HG03159 (cell line): ENCODE data around the gene CDH4.

Experiments used
- ATAC-seq: cut with Tn5 transposase; IDR thresholded peaks from one replicate; pipeline ENCODE4 v1.9.1; 2021; ENCODE audit warnings: mild to moderate bottlenecking, moderate library complexity; ENCODE audit not compliant: unreplicated experiment

CDH4 gene

DNA sequence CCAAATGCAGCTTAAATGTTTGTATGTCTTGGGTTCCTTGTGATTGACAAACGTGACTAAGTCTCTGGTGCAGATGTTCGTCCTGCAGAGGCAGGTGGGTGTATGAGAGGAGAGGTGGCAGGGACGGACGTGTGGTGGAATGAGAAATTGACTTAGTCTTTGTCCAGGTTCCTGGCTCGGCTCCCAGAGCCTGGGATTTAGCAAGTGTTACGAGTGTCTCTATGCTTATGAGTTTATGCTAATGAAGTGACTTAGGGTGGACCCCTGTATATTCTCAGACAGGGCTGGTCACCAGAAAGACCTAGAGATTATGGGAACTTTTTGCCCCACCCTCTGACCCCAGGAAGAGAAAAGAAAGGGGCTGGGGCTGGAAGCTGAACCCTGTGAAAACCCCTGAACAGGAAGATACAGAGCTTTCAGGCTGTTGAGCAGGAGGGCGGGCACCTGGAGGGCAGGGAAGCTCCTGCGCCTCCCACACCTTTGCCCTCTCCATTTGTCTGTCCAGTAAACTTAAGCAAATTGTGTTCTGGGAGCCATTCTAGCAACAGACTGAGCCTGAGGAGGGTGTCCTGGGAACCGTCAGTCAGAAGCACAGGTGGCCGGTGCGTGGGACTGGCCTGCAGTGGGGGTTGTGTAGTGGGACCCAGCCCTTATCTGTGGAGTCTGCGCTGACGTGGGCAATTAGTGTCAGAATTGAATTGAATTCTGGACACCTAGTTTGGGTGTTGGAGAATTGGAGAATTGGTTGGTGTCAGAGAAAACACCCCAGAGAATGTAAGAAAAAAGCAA lies 362.1 kb downstream of the CDH4 start:
- ATAC-seq: no peak

DNA sequence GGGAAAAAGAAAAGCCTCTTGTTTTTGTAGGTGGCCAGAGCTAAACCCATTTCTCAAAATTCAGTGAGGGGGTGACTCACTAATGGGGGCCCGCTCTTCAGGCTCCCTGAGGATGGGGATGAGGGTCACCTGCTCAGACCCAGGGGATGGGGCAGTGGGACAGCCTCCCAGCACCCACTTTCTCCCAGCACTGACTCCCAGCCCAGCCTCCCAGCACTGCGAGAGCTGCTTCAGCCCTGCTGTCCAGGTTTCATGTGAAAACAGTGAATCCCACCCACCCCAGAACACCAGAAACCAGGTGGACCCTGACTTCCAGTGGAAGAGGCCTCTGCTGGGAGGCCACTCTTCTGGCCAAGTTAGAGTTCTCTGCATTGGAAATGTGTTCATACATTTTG lies 362.6 kb downstream of the CDH4 start:
- no peak for ATAC-seq

DNA sequence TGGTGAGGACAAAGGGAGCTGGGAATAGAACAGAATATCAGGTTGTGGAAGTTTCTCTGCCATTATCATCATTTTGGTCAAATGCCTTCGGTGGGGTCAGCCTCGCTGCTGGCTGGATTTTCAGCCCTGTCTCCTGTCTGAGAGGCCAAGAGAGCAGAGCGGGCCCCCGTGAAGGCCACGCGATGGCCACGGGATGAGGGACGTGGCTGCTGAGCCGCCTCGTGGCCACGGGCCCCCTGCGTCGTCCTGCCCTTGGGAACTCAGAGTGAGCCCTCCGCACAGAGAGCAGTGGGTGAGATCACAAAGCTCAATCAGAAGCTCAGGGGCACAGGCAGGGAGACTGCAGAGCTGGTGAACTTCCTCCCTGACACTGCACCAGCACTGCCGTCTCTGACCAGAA lies 363.7 kb downstream of the CDH4 start:
- ATAC-seq: no peak

DNA sequence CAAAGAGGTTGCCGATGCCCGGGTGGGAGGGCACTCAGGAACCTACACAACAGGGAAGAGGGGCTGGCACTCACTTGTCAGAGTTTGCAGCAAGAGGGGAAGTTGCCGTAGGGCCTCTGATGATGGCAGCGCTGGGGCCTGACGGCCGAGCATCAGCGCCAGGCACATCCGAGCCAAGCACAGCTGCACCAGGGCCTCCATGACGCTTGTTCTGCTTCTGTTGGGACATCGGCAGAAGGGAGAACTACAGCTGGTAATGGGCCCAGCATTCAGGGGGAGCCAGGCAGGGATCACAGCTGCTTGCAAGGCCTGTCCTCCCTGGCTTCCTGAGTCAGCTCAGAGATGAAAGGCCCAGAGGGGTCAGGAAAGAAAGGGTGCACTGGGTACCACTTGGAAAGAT lies 367.7 kb downstream of the CDH4 start:
- ATAC-seq: no peak

DNA sequence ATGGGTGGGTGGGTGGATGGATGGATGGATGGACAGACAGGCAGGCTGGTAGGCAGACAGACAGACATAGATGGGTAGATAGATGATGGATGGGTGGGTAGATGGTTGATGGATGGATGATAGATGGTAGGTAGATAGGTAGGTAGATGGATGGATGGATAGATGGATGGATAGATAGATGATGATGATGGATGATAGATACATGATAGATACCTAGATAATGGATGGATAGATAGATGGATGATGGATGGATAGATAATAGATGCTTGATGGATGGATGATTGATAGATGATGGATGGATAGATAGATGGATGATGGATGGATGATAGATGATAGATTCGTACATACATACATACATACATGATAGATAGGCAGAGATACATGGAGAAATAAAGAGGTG lies 368.1 kb downstream of the CDH4 start:
- no peak for ATAC-seq

DNA sequence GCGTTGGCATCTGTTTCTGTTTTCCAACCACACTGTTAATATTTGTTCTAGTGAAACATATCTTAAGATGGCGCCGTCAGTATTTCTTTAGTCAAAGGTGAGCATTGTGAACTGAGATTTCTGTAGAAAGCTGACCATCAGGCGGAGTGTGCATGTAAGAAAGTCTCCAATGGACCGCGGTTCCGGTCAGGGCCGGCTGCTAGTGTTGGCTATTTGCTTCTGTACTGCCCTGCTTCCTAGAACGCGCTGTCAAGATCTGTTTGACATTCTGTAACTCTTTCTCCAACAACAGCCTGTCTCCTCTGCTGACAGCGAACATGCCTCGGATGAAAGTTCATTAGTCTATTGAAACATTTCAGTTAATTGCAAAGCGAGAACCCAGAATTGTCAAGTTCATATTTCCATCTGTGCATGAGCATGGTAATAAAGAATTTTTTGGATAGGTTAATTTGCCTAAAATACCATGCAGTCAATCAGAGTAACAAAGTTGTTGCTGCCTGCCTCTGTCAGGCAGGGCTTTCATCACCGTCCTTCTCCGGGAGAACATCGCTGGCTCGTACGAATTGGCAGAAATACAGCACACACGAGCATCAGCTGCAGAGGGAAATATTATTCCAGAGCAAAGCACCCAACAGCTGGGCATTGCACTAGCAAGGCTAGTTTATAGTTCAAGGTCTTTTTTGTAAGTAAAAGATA lies 369.1 kb downstream of the CDH4 start:
- ATAC-seq: no peak

DNA sequence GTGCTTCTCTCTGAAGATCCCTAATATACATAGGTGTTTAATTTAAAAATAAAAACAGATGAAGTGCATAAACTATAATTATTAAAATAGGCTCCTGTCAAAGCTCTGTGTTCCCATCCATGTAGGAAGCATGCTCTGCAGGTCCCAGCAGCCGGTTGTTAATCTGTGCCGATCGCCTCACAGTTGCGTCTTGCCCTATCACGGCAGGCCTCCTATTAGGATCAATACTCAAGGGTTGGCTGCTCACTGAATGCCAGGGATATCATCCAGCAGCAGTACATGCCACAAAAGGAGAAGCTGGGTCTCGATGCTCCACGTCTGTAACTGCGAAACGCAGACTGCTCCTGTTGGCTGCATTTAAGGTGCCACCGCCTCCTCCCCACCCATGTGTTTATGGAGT lies 369.8 kb downstream of the CDH4 start:
- ATAC-seq: no peak

DNA sequence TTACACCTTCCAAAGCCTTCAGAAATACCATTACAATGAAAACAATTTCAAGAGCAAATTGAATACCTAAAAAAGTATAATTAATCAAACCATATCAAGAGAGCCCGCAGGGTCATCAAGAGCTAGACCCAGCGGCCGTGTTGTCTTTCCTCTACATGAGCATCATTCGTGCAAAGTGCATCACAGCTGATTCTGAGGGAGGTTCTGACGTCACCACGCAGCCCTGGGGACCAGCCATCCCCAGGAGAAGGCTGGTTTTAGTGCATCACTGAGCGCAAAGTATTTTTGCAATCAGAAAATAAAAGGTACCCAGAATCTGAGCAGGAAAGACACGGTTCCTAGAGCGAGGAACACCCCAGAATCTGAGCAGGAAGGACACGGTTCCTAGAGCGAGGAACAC lies 371.4 kb downstream of the CDH4 start:
- no peak for ATAC-seq

DNA sequence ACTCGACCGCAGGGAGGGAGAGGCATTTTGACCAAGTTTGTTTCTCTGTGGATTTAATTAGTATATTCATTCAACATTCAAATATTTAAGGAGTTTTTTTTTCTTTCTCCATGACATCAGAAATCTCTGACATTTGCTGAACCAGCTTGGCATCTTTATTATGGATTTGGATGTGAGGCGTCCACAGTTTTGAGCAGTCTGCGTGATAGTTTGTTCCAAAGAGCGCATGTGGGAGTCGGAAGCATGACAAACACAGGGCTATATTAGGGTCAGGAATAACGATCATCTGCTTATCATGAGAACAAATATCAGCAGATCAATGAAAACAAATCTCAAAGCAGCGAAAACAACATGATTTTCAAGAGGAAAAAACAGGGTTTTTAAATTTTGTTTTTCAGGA lies 373.2 kb downstream of the CDH4 start:
- no peak for ATAC-seq

DNA sequence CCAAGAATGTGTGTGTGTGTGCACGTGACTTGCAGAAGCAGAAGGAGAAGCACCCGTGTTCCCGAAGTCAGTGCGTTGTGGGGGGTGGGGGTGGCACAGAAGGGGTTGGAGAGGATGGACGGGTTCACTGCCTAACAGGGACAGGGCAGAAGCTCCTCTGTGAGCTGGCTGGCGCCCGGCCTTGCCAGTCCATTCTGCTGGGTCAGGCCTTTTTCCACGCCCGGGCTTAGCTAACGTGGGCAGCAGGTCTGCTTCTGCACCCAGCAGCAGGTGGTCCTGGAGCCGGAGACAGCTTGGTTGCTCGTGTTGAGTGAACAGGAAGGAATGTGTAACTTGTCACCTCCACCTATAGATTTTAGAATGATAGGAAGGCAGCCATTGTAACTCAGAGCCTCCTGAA lies 374.4 kb downstream of the CDH4 start:
- no peak for ATAC-seq

DNA sequence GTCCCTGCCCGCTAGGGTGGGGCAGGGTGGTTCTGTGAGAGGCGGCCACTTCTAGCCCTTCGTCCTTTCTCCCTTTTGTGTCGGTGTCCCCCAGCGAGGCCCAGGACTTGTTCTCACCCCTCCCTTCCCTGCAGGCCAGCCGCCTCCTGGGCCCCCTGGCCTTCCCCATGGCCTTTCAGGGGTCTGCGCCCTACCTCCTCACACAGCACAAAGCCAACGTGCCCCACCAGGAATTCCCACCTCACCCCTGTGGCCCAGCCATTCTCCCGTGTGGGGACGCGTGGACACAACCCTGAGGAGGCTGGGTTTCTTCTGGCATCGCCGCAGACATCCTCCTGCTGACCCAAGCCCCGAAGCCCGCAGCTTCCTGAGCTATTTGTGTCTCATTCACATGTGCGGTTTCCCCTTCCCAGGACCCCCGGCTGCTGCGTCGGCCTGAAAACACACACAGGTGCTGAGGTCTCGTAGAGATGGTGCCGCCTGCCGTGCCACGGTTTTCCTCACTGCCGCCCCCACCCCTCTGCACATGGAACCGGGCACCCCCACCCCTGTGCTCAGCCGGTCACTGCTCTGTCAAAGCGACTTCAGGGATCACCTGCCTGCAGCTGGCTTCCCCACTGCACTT lies 375.8 kb downstream of the CDH4 start:
- no peak for ATAC-seq

DNA sequence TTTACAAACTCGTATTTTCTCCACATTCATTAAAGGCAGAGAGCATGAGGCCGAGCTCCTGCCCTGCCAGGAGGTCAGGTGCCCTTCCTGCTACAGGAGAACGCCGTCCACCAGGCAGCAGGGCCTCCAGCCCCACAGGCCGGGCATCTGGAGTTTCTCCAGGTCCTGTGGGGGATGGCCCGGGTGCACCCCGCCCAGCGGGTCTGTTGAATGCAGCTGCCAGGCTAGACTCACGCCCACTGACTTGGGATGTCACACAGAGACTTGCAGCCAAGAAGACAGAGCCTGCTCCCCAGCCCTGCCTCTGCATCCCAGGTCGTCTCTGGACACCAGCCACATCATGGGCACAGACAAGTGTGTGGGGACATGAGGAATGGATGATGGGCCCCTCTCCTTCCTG lies 376.4 kb downstream of the CDH4 start:
- no peak for ATAC-seq

DNA sequence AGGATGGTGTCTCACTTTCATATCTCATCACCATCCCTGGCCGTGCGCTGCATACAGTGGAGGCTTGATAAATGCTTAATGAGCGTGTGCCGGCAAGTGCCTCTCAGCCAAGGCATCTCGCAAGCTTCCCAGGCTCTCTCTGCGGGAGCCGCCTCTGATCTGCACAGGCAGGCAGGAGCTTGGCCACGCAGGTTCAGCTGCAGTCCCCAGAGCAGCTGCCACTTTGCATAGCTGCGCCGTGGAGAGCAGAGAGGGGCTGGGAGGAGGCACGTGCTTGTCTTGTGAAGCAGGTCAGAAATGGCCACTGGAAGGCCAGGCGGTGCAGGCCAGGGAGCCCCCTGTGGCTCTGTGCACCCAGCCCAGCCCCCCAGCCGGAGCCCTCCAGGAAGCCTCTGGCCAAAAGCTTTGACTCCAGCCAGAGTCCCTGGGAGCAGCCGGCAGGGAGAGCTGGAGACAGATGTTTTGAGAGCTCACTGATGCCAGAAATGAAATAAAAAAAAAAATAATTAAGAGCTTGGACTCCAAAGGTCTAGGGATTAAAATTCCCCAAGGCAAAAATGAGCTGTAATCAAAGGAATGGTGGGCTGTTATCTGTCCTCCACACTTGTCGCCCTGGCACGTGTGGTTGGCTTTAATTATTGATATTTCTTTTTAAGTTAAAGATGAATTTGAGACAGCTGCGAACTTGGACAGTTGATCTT lies 377.0 kb downstream of the CDH4 start:
- no peak for ATAC-seq

DNA sequence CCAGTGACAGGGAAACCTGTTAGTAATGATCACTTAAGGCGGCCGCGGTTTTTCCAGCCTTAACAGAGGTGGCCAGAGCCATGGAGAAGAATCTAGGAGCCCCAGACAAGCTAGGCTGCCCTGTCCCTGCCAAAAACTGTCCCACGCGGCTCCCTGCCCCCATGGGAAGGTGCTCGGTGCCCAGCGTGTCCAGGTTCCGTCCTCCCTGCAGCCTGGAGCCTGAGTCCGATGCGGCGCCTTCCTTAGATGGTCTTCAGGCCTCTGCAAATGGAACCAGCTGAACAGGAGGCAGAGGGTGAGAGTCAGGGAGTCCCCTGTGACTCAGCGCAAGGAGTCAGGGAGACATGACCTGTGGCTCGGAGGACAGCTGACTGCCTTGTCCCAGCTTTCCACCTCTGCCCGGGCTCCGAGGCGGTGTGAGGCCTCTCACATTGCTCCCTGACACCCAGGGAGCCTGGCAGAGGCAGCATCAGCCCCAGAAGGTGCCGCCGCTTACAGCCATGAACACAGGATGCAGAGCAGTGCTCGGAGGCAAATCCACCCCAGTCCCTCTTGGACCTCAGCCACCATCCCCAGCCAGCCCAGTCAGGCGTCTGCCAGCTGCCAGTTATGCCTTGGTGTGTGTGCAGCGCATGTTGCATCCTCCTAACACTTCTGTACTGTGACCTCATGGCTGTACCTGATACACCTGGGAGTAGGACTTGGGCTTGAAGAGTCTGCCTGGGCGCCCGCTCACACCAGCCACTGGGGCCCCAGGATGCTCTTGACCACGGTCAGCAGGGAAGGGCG lies 377.7 kb downstream of the CDH4 start:
- no peak for ATAC-seq

DNA sequence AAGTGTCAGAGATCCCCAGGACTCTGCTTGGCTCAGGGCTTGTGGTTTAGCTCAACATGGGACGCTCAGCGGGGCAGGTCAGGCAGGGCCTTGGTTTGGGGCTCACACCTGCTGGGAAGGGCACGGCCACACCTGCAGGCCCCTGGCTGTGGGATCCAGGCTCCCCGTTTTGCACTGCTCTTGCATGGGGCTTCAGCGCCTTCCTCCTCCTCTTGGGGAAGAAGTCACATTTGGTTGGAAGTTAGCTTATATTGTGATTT lies 378.3 kb downstream of the CDH4 start:
- ATAC-seq: no peak

DNA sequence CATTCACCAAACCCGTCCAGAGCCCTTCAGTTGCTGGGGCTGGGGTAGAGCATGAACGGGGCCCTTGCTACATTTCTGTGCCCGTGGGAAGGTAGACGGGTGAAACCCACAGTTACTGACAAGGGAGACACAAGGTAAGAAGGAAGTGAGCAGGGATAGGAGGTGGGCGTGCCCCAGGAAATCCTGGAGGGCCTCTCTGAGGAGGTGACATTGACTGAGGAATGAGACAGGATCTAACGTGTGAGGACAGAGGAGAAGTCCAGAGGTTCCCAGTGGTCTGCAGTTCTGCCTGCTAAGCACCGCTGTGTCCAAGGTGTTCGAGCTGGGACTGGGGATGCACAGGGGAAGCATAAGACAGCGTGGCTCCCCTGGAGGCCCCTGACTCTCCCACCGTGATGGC lies 378.8 kb downstream of the CDH4 start:
- no peak for ATAC-seq

DNA sequence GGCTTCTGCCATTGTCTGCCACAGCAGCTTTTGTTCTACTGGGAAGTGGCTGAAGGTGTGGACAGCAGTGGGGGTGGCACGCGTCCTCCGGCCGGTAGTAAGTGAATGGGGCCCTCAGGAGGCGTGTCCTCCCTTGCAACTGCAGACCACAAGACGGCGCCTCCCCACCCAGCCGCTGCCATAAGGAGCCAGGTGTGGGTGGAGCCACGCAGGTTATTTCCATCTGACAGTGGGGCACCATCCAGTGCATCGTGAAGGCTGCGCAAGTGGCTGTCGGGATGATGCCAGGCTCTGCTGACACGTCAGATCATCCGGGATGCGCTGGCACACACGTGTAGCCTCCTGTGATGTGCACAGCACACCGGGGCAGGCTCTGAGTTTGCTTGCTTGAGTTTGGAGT lies 379.7 kb downstream of the CDH4 start:
- no peak for ATAC-seq

DNA sequence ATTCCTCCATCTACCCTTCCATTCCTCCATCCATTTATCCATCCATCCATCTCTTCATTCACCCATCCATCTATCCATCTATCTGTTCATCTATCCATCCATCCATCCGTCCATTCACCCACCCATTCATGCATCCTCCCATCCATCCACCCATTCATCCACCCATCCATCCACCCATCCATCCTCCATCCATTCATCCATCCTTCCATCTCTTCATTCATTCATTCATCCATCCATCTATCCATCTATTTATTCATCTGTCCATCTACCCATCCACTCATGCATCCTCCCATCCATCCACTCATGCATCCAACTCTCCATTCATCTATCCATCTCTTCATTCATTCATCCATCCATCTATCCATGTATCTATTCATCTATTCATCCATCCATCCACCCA lies 380.9 kb downstream of the CDH4 start:
- no peak for ATAC-seq

DNA sequence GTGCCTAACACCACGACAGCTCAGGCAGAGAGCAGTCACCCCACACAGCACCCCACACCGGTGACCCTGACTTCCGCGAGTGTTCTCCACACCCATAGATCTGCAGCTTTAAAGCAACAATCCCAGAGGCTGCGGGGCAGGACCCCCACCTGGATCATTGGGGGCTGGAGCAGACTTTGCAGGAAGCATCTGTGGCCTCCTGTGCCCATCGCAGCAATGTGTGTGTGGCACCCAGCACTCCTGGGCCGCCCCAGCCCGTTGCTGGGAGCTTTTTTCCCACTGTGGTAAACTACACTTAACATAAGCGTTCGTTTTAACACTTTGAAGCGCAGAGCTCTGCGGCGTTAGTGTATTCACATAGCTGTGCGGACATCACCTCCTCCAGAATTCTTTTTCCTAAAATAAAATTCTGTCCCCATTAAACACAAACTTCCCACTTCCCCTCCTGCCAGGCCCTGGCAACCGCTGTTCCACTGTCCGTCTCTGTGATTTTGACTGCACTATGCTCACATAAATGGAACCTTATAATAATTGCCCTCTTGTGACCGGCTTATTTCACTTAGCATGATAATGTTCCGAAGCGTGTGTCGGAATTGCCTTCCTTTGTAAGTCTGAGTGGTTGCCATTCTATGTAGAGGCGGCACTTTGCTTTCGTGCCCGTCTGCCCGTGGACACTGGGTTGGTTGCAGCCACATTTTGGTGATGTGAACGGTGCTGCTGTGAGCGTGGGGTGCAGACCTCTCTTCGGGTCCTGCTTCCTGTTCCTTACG lies 382.5 kb downstream of the CDH4 start:
- ATAC-seq: no peak

DNA sequence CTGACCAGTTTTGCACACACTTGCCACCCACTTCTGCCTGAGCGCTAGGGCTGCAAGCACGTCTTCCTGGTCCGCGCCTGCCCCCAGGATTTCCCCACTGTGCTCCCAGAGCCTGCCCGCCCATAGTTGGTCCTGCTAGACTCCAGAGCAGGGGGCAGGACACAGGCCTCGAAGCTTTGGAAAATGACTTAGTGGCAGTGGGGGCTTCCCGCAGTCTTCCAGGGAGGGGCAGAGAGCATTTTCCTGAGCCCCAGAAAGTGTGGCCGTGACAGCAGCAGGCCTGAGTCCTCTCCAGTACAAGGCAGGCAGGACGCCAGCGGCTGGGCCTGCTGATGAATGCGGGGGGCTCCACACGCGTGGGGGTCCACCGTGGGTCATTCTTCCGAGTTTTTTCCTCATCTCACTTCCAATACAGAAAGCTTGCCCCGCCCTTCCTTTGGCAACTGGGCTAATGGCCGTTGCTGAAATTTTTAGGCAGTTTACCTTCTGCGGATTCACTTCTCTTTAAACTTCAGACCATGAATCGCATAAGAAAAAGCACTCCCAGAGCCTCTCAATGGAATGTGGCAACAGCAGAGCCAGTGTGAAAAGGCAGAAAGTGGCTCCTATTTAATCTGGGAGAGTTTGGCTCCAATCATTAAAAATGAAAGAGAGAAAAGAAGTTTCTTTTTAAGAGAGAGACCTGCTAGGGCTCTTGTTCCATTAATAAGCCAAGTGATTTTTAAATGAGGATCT lies 383.8 kb downstream of the CDH4 start:
- ATAC-seq: no peak
